GM18511 (cell line): Measurements from ENCODE around the gene PGM3.

ENCODE experiments used
- ATAC-seq: cut with Tn5 transposase; IDR thresholded peaks from one replicate; pipeline ENCODE4 v1.9.1; 2021; ENCODE audit warnings: mild to moderate bottlenecking, moderate library complexity; ENCODE audit not compliant: unreplicated experiment

PGM3 gene

DNA sequence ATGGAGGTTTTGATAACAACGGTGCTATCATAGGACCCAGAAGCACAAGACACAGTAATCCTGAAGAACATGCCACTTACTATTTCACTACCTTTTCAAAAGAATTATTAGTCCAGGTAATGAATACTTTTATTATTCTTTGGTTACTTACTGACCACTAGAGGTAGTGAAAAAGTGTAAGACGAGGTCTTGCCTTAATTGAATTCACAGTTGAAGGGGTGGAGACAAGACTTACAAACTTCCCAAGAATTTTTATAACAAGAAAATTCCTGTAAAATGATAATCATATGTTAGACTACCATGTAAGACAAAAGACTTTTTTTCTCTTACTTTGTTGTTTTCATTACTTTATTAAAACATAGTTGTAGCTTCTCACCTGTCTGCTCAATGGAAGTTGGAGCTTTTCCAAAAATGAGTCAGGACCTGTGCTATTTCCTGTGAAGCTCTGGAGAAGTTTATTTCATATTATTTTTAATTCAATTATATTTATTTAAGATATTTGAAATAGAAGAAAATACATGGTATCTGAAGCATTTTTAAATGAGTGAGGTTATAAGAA, 73.2 kb downstream of the PGM3 start:
- no peak for ATAC-seq

DNA sequence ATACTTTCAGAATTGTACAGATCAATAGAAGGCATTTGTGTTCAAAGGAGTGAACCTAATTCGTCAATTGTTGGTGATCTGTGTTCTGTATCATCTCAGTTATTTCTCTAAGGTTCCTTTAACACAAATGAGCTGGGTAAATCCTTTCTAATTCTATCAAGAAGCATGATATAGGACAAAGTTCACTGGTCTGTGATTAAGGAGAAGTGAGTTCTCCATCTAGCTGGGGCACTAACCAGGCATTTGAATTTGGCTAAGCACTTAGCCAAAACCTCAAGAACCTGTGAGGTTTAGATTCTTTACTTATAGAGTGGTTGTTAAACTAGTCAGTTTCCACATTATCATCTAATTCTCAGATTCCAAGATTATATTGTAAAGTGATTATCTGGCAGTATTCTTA, 75.3 kb downstream of the PGM3 start:
- ATAC-seq, result no peak
